ENCODE data around the gene SLC2A13. TPM values are rescaled to one million over a fixed set of nuclear protein-coding genes. Genes with fewer than 3 reads are reported as not detected.

SLC2A13 gene
- total and polyA plus RNA-seq, 4 donors: 3.2 to 21.4 (median 7.4) TPM

DNA sequence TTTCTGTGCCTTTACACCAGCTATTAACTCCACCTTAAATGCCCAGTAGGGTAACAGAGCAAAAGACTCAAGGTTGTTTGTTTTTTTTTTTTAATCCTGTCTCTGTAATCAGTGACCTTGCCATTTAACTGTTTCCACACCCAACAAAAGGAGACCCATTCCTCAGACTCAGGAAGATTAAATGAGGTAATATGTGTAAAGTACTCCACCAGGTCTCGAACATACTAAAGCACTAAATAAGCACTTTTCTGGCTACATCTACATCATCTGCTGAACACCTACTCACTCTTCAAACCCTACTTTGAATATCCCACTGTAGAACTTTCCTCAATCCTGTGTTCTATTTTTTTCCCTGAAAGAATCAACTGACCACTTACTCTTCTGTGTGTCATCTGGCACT, 4.1 kb downstream of the SLC2A13 start:
- H3K4me3 ChIP-seq: no peak overlapping the region
- WGBS, 2 donors: 88 to 94% methylated on average over 1 of the region's 1 CpG
- H3K4me1 ChIP-seq (ENCODE audit: control insufficient read depth in 5 of 5, insufficient read depth in 5 of 5, low read length in 5 of 5): peaks cover 0 to 21% (median 4%) of the 10 kb centered on the region in 5 donors
- DNase-seq (no peak), ATAC-seq (ENCODE audit: insufficient read depth, low FRiP score) (no peak)
- H3K36me3 ChIP-seq (ENCODE audit: control insufficient read depth in 4 of 4, insufficient read depth in 4 of 4, low read length in 4 of 4): no peaks in the 10 kb centered on the region
- no peaks in the 10 kb centered on the region for H3K9me3 ChIP-seq (ENCODE audit: control insufficient read depth in 4 of 4, insufficient read depth in 3 of 4, low read length in 3 of 4)
- H3K27me3 ChIP-seq (ENCODE audit: control insufficient read depth in 3 of 3, insufficient read depth in 3 of 3, low read length in 2 of 3): no peaks in the 10 kb centered on the region
- H3K27ac ChIP-seq (ENCODE audit: low read depth in 1 of 2, low read length in 1 of 2): no peak overlapping the region
- H3K9ac ChIP-seq (ENCODE audit: insufficient read depth in 1 of 2, low read length in 2 of 2): no peak overlapping the region
- TF ChIP-seq, protein P1, sequence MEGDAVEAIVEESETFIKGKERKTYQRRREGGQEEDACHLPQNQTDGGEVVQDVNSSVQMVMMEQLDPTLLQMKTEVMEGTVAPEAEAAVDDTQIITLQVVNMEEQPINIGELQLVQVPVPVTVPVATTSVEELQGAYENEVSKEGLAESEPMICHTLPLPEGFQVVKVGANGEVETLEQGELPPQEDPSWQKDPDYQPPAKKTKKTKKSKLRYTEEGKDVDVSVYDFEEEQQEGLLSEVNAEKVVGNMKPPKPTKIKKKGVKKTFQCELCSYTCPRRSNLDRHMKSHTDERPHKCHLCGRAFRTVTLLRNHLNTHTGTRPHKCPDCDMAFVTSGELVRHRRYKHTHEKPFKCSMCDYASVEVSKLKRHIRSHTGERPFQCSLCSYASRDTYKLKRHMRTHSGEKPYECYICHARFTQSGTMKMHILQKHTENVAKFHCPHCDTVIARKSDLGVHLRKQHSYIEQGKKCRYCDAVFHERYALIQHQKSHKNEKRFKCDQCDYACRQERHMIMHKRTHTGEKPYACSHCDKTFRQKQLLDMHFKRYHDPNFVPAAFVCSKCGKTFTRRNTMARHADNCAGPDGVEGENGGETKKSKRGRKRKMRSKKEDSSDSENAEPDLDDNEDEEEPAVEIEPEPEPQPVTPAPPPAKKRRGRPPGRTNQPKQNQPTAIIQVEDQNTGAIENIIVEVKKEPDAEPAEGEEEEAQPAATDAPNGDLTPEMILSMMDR (IDR thresholded peaks at IDR 0.05; ENCODE audit: control extremely low read depth, extremely low read depth): no peak

DNA sequence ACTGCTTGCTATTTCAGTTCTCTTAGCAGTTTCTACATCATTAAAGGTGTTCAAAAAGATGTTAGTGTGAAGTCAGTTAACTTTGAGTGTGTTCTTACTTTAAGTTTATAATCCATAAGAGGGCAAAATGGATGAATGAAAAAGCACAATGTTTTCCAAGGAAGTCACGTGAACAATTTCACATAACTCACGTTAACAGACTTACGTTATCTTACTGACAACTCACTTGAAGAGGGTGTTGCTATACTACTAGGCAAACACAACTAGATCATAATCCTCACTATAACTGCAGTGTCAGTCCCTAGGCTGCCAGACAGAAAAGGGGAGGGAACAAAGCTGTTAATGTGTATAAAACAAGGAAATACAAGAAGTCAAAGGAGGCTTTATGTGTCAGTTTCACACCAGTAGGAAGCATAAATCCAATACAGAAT, 6.4 kb downstream of the SLC2A13 start:
- H3K36me3 ChIP-seq (ENCODE audit: control insufficient read depth in 4 of 4, insufficient read depth in 4 of 4, low read length in 4 of 4): no peaks in the 10 kb centered on the region
- peaks cover 0 to 15% (median 0%) of the 10 kb centered on the region in 5 donors for H3K4me1 ChIP-seq (ENCODE audit: control insufficient read depth in 5 of 5, insufficient read depth in 5 of 5, low read length in 5 of 5)
- H3K9me3 ChIP-seq (ENCODE audit: control insufficient read depth in 4 of 4, insufficient read depth in 3 of 4, low read length in 3 of 4): no peaks in the 10 kb centered on the region
- WGBS, 2 donors: 53 to 60% methylated on average over 3 of the region's 3 CpGs
- peak in 2 of 3 donors; percentile 34 to 55 for DNase-seq
- no peak for ATAC-seq (ENCODE audit: insufficient read depth, low FRiP score)
- no peak overlapping the region for H3K4me3 ChIP-seq
- no peak overlapping the region for H3K27ac ChIP-seq (ENCODE audit: low read depth in 1 of 2, low read length in 1 of 2)
- no peaks in the 10 kb centered on the region for H3K27me3 ChIP-seq (ENCODE audit: control insufficient read depth in 3 of 3, insufficient read depth in 3 of 3, low read length in 2 of 3)
- TF ChIP-seq, protein P1 (IDR thresholded peaks at IDR 0.05; ENCODE audit: control extremely low read depth, extremely low read depth): no peak
- H3K9ac ChIP-seq (ENCODE audit: insufficient read depth in 1 of 2, low read length in 2 of 2): no peak overlapping the region

DNA sequence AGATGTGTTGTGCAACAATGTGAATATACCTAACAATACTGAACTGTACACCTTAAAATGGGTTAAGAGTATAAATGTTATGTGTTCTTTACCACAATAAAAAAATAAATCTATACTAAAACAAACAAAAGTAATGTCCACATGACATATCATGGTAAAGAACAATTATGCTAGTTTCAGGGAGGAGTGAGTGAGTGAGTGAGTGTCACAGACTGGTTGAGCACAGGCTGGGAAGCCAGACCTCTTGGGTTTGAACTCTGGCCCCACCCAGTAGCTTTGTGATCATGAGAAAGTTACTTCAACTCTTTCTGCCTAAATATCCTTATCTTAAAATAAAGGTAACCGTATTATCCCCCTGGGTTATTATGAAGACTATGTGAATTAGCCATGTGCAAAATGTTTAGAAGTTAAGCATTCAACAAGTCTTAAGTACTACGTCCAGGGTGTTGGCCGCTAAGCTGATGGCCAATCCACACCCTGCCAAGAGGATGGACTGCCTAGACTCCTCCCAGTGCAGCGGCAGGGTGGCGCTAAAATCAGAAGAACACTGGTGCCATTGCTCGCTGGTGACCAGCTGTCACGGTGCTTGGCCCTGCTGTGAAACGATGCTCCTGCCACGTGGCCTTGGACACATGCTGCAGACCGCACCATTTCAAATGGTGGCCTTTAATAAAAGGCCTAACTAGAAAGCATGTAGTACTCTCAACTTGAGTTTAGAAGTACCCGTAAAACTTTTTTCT, 7.3 kb downstream of the SLC2A13 start:
- Histone ChIP-seq H3K9ac (ENCODE audit: insufficient read depth in 1 of 2, low read length in 2 of 2) (no peak overlapping the region), H3K4me1 (ENCODE audit: control insufficient read depth in 5 of 5, insufficient read depth in 5 of 5, low read length in 5 of 5) (peaks cover 0 to 10% (median 0%) of the 10 kb centered on the region in 5 donors), H3K4me3 (no peak overlapping the region), H3K9me3 (ENCODE audit: control insufficient read depth in 4 of 4, insufficient read depth in 3 of 4, low read length in 3 of 4) (no peaks in the 10 kb centered on the region), H3K36me3 (ENCODE audit: control insufficient read depth in 4 of 4, insufficient read depth in 4 of 4, low read length in 4 of 4) (no peaks in the 10 kb centered on the region), H3K27me3 (ENCODE audit: control insufficient read depth in 3 of 3, insufficient read depth in 3 of 3, low read length in 2 of 3) (no peaks in the 10 kb centered on the region), H3K27ac (ENCODE audit: low read depth in 1 of 2, low read length in 1 of 2) (no peak overlapping the region)
- ATAC-seq (ENCODE audit: insufficient read depth, low FRiP score) (no peak), DNase-seq (no peak)
- WGBS, 2 donors: 98% methylated on average over 11 of the region's 11 CpGs
- TF ChIP-seq, protein P1 (IDR thresholded peaks at IDR 0.05; ENCODE audit: control extremely low read depth, extremely low read depth): no peak

Data from lung (tissue), 12 donors.